ENCODE measurements around the gene APC2. TPM values are rescaled to one million over a fixed set of nuclear protein-coding genes. Genes with fewer than 3 reads are reported as not detected.

The APC2 gene
- total RNA-seq, 1 donor from 2014 or later, result 1.3 TPM

- Histone ChIP-seq H3K27ac (no peak overlapping the region), H4K20me1 (ENCODE audit: low read depth) (peaks cover 67% of the 10 kb centered on the region), H2AFZ (replicated peaks) (no peak overlapping the region), H3K79me2 (ENCODE audit: low read depth) (no peaks in the 10 kb centered on the region), H3K27me3 (peaks cover 98% of the 10 kb centered on the region), H3K36me3 (no peaks in the 10 kb centered on the region), H3K9me3 (ENCODE audit: low read depth) (no peaks in the 10 kb centered on the region), H3K4me1 (peaks cover 33% of the 10 kb centered on the region), H3F3A (ENCODE audit: low read depth) (peaks cover 64% of the 10 kb centered on the region), H3K4me3 (peak overlapping the region; percentile 46), H3K4me2 (peak overlapping the region; percentile 76), H3K9ac (no peak overlapping the region)
- Mint-ChIP-seq H3K27ac (peak overlapping the region; percentile 96), H3K4me3 (peak overlapping the region; percentile 88), H3K36me3 (peaks cover 9% of the 10 kb centered on the region), H3K4me1 (peaks cover 56% of the 10 kb centered on the region), H3K27me3 (ENCODE audit: insufficient read depth, low read depth) (peaks cover 25% of the 10 kb centered on the region), H3K9me3 (no peaks in the 10 kb centered on the region)
- no peak for DNase-seq (ENCODE audit: low spot score)
- TF ChIP-seq CTCF (IDR thresholded peaks at IDR 0.05) (no peak), EZH2phosphoT487 (IDR thresholded peaks at IDR 0.05) (no peak), EZH2 (IDR thresholded peaks at IDR 0.05) (no peak)
Measured at GRCh38 chr19:1450735-1451731, 1.1 kb downstream of the APC2 start.

GRCh38 chr19:1451916-1452801 lies 2.2 kb downstream of the APC2 start:
- peak overlapping the region; percentile 50 for H3K27ac Mint-ChIP-seq
- no peaks in the 10 kb centered on the region for H3K9me3 ChIP-seq (ENCODE audit: low read depth)
- peak overlapping the region; percentile 67 for H3K4me2 ChIP-seq
- TF ChIP-seq EZH2phosphoT487 (IDR thresholded peaks at IDR 0.05), result no peak
- TF ChIP-seq EZH2 (IDR thresholded peaks at IDR 0.05), result no peak
- TF ChIP-seq CTCF (IDR thresholded peaks at IDR 0.05), result no peak
- no peak overlapping the region for H3K9ac ChIP-seq
- H4K20me1 ChIP-seq (ENCODE audit: low read depth), result peaks cover 71% of the 10 kb centered on the region
- no peak overlapping the region for H3K4me3 ChIP-seq
- no peak overlapping the region for H3K27ac ChIP-seq
- peak overlapping the region; percentile 71 for H3K4me3 Mint-ChIP-seq
- H3K9me3 Mint-ChIP-seq, result no peaks in the 10 kb centered on the region
- H3K79me2 ChIP-seq (ENCODE audit: low read depth), result no peaks in the 10 kb centered on the region
- H3K27me3 ChIP-seq, result peaks cover 98% of the 10 kb centered on the region
- peaks cover 25% of the 10 kb centered on the region for H3K27me3 Mint-ChIP-seq (ENCODE audit: insufficient read depth, low read depth)
- peaks cover 9% of the 10 kb centered on the region for H3K36me3 Mint-ChIP-seq
- peaks cover 56% of the 10 kb centered on the region for H3F3A ChIP-seq (ENCODE audit: low read depth)
- no peak overlapping the region for H2AFZ ChIP-seq (replicated peaks)
- H3K4me1 ChIP-seq, result peaks cover 30% of the 10 kb centered on the region
- peak; percentile 91 for DNase-seq (ENCODE audit: low spot score)
- peaks cover 54% of the 10 kb centered on the region for H3K4me1 Mint-ChIP-seq
- H3K36me3 ChIP-seq, result no peaks in the 10 kb centered on the region

DNA sequence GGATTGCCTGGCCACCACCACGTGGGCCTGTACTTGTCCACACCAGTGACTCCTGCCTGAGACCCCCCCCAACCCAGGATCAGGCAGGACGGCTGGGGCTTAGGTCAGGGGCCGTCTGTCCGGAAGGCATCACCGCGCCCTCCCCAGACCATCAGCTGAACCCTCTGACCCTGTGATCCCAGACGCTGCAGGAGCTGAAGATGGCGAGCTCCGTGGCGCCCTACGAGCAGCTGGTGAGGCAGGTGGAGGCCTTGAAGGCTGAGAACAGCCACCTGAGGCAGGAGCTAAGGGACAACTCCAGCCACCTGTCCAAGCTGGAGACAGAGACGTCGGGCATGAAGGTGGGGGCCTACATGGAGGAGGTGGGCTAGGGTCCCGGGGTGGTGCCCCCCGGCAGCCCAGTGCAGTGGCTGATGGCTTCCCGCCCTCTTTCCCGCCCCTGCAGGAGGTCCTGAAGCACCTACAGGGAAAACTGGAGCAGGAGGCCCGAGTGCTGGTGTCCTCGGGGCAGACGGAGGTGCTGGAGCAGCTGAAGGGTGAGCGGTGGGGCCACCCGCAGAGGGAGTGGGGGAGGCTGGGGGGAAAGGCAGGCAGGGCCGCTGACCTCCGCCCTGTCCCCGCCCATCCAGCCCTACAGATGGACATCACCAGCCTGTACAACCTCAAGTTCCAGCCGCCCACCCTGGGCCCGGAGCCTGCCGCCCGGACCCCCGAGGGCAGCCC lies 3.0 kb downstream of the APC2 start:
- H3K4me1 ChIP-seq, result peaks cover 30% of the 10 kb centered on the region
- H3K36me3 Mint-ChIP-seq, result peaks cover 12% of the 10 kb centered on the region
- no peak overlapping the region for H3K4me3 ChIP-seq
- no peaks in the 10 kb centered on the region for H3K9me3 ChIP-seq (ENCODE audit: low read depth)
- peak overlapping the region; percentile 71 for H3K4me3 Mint-ChIP-seq
- peaks cover 98% of the 10 kb centered on the region for H3K27me3 ChIP-seq
- no peak overlapping the region for H3K9ac ChIP-seq
- H3K9me3 Mint-ChIP-seq, result no peaks in the 10 kb centered on the region
- no peak overlapping the region for H2AFZ ChIP-seq (replicated peaks)
- no peak overlapping the region for H3K27ac Mint-ChIP-seq
- peaks cover 52% of the 10 kb centered on the region for H3F3A ChIP-seq (ENCODE audit: low read depth)
- H3K4me2 ChIP-seq, result peak overlapping the region; percentile 67
- peaks cover 71% of the 10 kb centered on the region for H4K20me1 ChIP-seq (ENCODE audit: low read depth)
- no peaks in the 10 kb centered on the region for H3K36me3 ChIP-seq
- H3K4me1 Mint-ChIP-seq, result peaks cover 49% of the 10 kb centered on the region
- no peak overlapping the region for H3K27ac ChIP-seq
- TF ChIP-seq CTCF (IDR thresholded peaks at IDR 0.05), result no peak
- no peak for TF ChIP-seq EZH2 (IDR thresholded peaks at IDR 0.05)
- no peak for TF ChIP-seq EZH2phosphoT487 (IDR thresholded peaks at IDR 0.05)
- peaks cover 21% of the 10 kb centered on the region for H3K27me3 Mint-ChIP-seq (ENCODE audit: insufficient read depth, low read depth)
- H3K79me2 ChIP-seq (ENCODE audit: low read depth), result no peaks in the 10 kb centered on the region
- no peak for DNase-seq (ENCODE audit: low spot score)
